GM19328 (cell line): ENCODE measurements around the gene TMEM11.
"Not testable (repeated sequence)": the region's sequence is repeated elsewhere in the genome, so short reads cannot be mapped to it uniquely, and the experiment has no call there.

Experiments
- ATAC-seq: cut with Tn5 transposase; IDR thresholded peaks from one replicate; pipeline ENCODE4 v1.9.1; 2021; ENCODE audit warnings: mild to moderate bottlenecking, moderate library complexity; ENCODE audit not compliant: unreplicated experiment

Gene TMEM11

GRCh38 chr17:21212826-21213637 lies 929 bp downstream of the TMEM11 start:
- no peak for ATAC-seq

GRCh38 chr17:21211825-21212479 lies 2.0 kb downstream of the TMEM11 start:
- no peak for ATAC-seq

- ATAC-seq, result no peak
These were observed 3.4 kb downstream of the TMEM11 start for GRCh38 chr17:21210411-21211076.

GRCh38 chr17:21209511-21210175 lies 4.3 kb downstream of the TMEM11 start:
- no peak for ATAC-seq

GRCh38 chr17:21208352-21208751 lies 5.6 kb downstream of the TMEM11 start:
- no peak for ATAC-seq

- ATAC-seq, result no peak
These were observed 9.0 kb downstream of the TMEM11 start for GRCh38 chr17:21204935-21205334.

- no peak for ATAC-seq
These were observed 11.4 kb downstream of the TMEM11 start for GRCh38 chr17:21202512-21202911.

GRCh38 chr17:21201874-21202273 lies 12.1 kb downstream of the TMEM11 start:
- no peak for ATAC-seq

GRCh38 chr17:21201298-21201595 lies 12.7 kb downstream of the TMEM11 start:
- no peak for ATAC-seq

- ATAC-seq, result no peak
These were observed 13.2 kb downstream of the TMEM11 start for GRCh38 chr17:21200590-21201297.

GRCh38 chr17:21199856-21200255 lies 14.1 kb downstream of the TMEM11 start:
- ATAC-seq, result no peak

GRCh38 chr17:21199311-21199710 lies 14.7 kb downstream of the TMEM11 start:
- ATAC-seq, result no peak

GRCh38 chr17:21198411-21198810 lies 15.6 kb downstream of the TMEM11 start:
- ATAC-seq, result no peak

GRCh38 chr17:21196126-21196525 lies 17.8 kb downstream of the TMEM11 start:
- no peak for ATAC-seq

GRCh38 chr17:21194703-21195102 lies 19.3 kb downstream of the TMEM11 start:
- ATAC-seq, result no peak

GRCh38 chr17:21194226-21194625 lies 19.7 kb downstream of the TMEM11 start:
- no peak for ATAC-seq

- ATAC-seq, result no peak
These were observed 20.9 kb downstream of the TMEM11 start for GRCh38 chr17:21193031-21193430.

GRCh38 chr17:21192414-21192813 lies 21.5 kb downstream of the TMEM11 start:
- not testable (repeated sequence) for ATAC-seq

- no peak for ATAC-seq
These were observed 22.3 kb downstream of the TMEM11 start for GRCh38 chr17:21191698-21192097.

GRCh38 chr17:21190078-21190477 lies 23.9 kb downstream of the TMEM11 start:
- ATAC-seq, result no peak

GRCh38 chr17:21189361-21189760 lies 24.6 kb downstream of the TMEM11 start:
- ATAC-seq, result no peak
